Immature natural killer cell (primary cell): ENCODE data around the gene HOXD11. TPM values are rescaled to one million over a fixed set of nuclear protein-coding genes. Genes with fewer than 3 reads are reported as not detected.

Experiments used
- DNase-seq, 3 donors: peaks; one replicate each; pipeline ENCODE4 v3.0.0; 2022; ENCODE audit warnings: mixed read lengths in 1 of 3
- H3K27ac Mint-ChIP-seq, 6 donors: one replicate each; pipeline ENCODE4 v1.8.0; 2020; ENCODE audit warnings: mixed read lengths in 6 of 6, mild to moderate bottlenecking in 5 of 6, inconsistent platforms in 4 of 6, moderate library complexity in 3 of 6
- H3K27me3 Mint-ChIP-seq, 3 donors: one replicate each; pipeline ENCODE4 v1.8.0; 2020 to 2021; ENCODE audit warnings: low read depth in 3 of 3, mild to moderate bottlenecking in 3 of 3, mixed read lengths in 3 of 3, moderate library complexity in 3 of 3, inconsistent platforms in 1 of 3
- H3K36me3 Mint-ChIP-seq, 3 donors: one replicate each; pipeline ENCODE4 v1.8.0; 2020; ENCODE audit warnings: mixed read lengths in 3 of 3, inconsistent platforms in 2 of 3, mild to moderate bottlenecking in 2 of 3
- H3K4me1 Mint-ChIP-seq, 2 donors: one replicate each; pipeline ENCODE4 v1.8.0; 2020; ENCODE audit warnings: inconsistent platforms in 2 of 2, mild to moderate bottlenecking in 2 of 2, mixed read lengths in 2 of 2, moderate library complexity in 1 of 2
- H3K4me3 Mint-ChIP-seq, 5 donors: one replicate each; pipeline ENCODE4 v1.8.0; 2020; ENCODE audit warnings: mild to moderate bottlenecking in 5 of 5, mixed read lengths in 5 of 5, inconsistent platforms in 3 of 5, moderate library complexity in 3 of 5
- H3K9me3 Mint-ChIP-seq, 6 donors: one replicate each; pipeline ENCODE4 v1.8.0; 2020; ENCODE audit warnings: mild to moderate bottlenecking in 6 of 6, mixed read lengths in 6 of 6, inconsistent platforms in 4 of 6, moderate library complexity in 3 of 6
- polyA plus RNA-seq, 3 donors: library from polyadenylated mRNA; unstranded; fragments of 300-500 nt; fragmentation: Illumina TruSeq; gene quantifications; one replicate each; pipeline ENCODE4 v1.2.3, GENCODE V29; 2021

The HOXD11 gene
- polyA plus RNA-seq, 3 donors from 2014 or later, result not detected

- DNase-seq, result no peak
- peak overlapping the region; percentile 33 to 64 (median 50) for H3K4me3 Mint-ChIP-seq
- peak overlapping the region in 3 of 6 donors; percentile 28 to 84 (median 69) for H3K27ac Mint-ChIP-seq
- H3K36me3 Mint-ChIP-seq, result peaks cover 0 to 5% (median 0%) of the 10 kb centered on the region in 3 donors
- peaks cover 32 to 55% of the 10 kb centered on the region in 2 donors for H3K4me1 Mint-ChIP-seq
- H3K9me3 Mint-ChIP-seq, result peaks cover 0 to 10% (median 3%) of the 10 kb centered on the region in 6 donors
- H3K27me3 Mint-ChIP-seq, result peaks cover 57 to 79% (median 78%) of the 10 kb centered on the region in 3 donors
These were observed 21.3 kb downstream of the HOXD11 start for GRCh38 chr2:176128172-176128981.

GRCh38 chr2:176128982-176129796 is 22.1 kb downstream of the HOXD11 start, which contains the start of gene HOXD8:
Gene HOXD8 (plus strand): TSS chr2:176129705. CDS start chr2:176130367, 662 bp downstream.
- Mint-ChIP-seq H3K27me3 (peaks cover 54 to 79% (median 78%) of the 10 kb centered on the region in 3 donors), H3K36me3 (peaks cover 0 to 5% (median 0%) of the 10 kb centered on the region in 3 donors), H3K27ac (peak within 1 kb of the TSS in 2 of 6 donors; percentile 69 to 84), H3K4me3 (peak within 1 kb of the TSS; percentile 67 to 82 (median 71)), H3K4me1 (peaks cover 26 to 50% of the 10 kb centered on the region in 2 donors), H3K9me3 (peaks cover 0 to 15% (median 3%) of the 10 kb centered on the region in 6 donors)
- DNase-seq, result no peak

GRCh38 chr2:176129813-176130146 is 22.7 kb downstream of the HOXD11 start:
- DNase-seq, result no peak
- peaks cover 0 to 5% (median 0%) of the 10 kb centered on the region in 3 donors for H3K36me3 Mint-ChIP-seq
- peak overlapping the region; percentile 27 to 63 (median 43) for H3K4me3 Mint-ChIP-seq
- H3K4me1 Mint-ChIP-seq, result peaks cover 26 to 50% of the 10 kb centered on the region in 2 donors
- peaks cover 0 to 15% (median 3%) of the 10 kb centered on the region in 6 donors for H3K9me3 Mint-ChIP-seq
- peaks cover 56 to 79% (median 74%) of the 10 kb centered on the region in 3 donors for H3K27me3 Mint-ChIP-seq
- no peak overlapping the region for H3K27ac Mint-ChIP-seq

- Mint-ChIP-seq H3K36me3 (peaks cover 0 to 5% (median 0%) of the 10 kb centered on the region in 3 donors), H3K4me3 (peak overlapping the region; percentile 63 to 82 (median 67)), H3K9me3 (peaks cover 0 to 17% (median 4%) of the 10 kb centered on the region in 6 donors), H3K27ac (peak overlapping the region in 1 of 6 donors; percentile 47), H3K4me1 (peaks cover 27 to 52% of the 10 kb centered on the region in 2 donors), H3K27me3 (peaks cover 58 to 79% (median 76%) of the 10 kb centered on the region in 3 donors)
- DNase-seq, result peak; percentile 38 to 52 (median 45)
These were observed 23.3 kb downstream of the HOXD11 start for GRCh38 chr2:176130147-176130956.

GRCh38 chr2:176130957-176131847 is 24.1 kb downstream of the HOXD11 start:
- DNase-seq, result no peak
- Mint-ChIP-seq H3K27me3 (peaks cover 65 to 81% (median 80%) of the 10 kb centered on the region in 3 donors), H3K27ac (peak overlapping the region in 1 of 6 donors; percentile 47), H3K9me3 (peaks cover 0 to 22% (median 6%) of the 10 kb centered on the region in 6 donors), H3K36me3 (peaks cover 0 to 5% (median 0%) of the 10 kb centered on the region in 3 donors), H3K4me3 (peak overlapping the region; percentile 63 to 98 (median 73)), H3K4me1 (peaks cover 33 to 60% of the 10 kb centered on the region in 2 donors)

- Mint-ChIP-seq H3K27ac (peak overlapping the region in 1 of 6 donors; percentile 39), H3K9me3 (peaks cover 0 to 22% (median 5%) of the 10 kb centered on the region in 6 donors), H3K27me3 (peaks cover 64 to 78% (median 77%) of the 10 kb centered on the region in 3 donors), H3K4me1 (peaks cover 33 to 59% of the 10 kb centered on the region in 2 donors), H3K36me3 (peaks cover 0 to 5% (median 0%) of the 10 kb centered on the region in 3 donors), H3K4me3 (peak overlapping the region; percentile 80 to 98 (median 86))
- DNase-seq, result no peak
These were observed 24.7 kb downstream of the HOXD11 start for GRCh38 chr2:176131848-176132158.

GRCh38 chr2:176132205-176133171 is 25.4 kb downstream of the HOXD11 start:
- DNase-seq, result peak in 1 of 3 donors; percentile 32
- Mint-ChIP-seq H3K36me3 (peaks cover 0 to 5% (median 0%) of the 10 kb centered on the region in 3 donors), H3K4me1 (peaks cover 34 to 57% of the 10 kb centered on the region in 2 donors), H3K4me3 (peak overlapping the region; percentile 80 to 98 (median 86)), H3K9me3 (peaks cover 0 to 22% (median 5%) of the 10 kb centered on the region in 6 donors), H3K27ac (peak overlapping the region in 1 of 6 donors; percentile 39), H3K27me3 (peaks cover 65 to 77% (median 74%) of the 10 kb centered on the region in 3 donors)

- Mint-ChIP-seq H3K4me1 (peaks cover 30 to 53% of the 10 kb centered on the region in 2 donors), H3K27ac (no peak overlapping the region), H3K36me3 (peaks cover 0 to 5% (median 1%) of the 10 kb centered on the region in 3 donors), H3K4me3 (peak overlapping the region in 1 of 5 donors; percentile 8), H3K27me3 (peaks cover 67 to 77% (median 68%) of the 10 kb centered on the region in 3 donors), H3K9me3 (peaks cover 2 to 24% (median 6%) of the 10 kb centered on the region in 6 donors)
- no peak for DNase-seq
These were observed 26.3 kb downstream of the HOXD11 start for GRCh38 chr2:176133389-176133788.

- Mint-ChIP-seq H3K4me3 (no peak overlapping the region), H3K27ac (no peak overlapping the region), H3K9me3 (peaks cover 5 to 30% (median 8%) of the 10 kb centered on the region in 6 donors), H3K36me3 (peaks cover 0 to 5% (median 3%) of the 10 kb centered on the region in 3 donors), H3K27me3 (peaks cover 67 to 76% (median 70%) of the 10 kb centered on the region in 3 donors), H3K4me1 (peaks cover 30 to 53% of the 10 kb centered on the region in 2 donors)
- DNase-seq, result no peak
These were observed 27.0 kb downstream of the HOXD11 start for GRCh38 chr2:176134035-176134434.

- Mint-ChIP-seq H3K27ac (no peak overlapping the region), H3K9me3 (peaks cover 7 to 40% (median 10%) of the 10 kb centered on the region in 6 donors), H3K4me1 (peaks cover 32 to 54% of the 10 kb centered on the region in 2 donors), H3K36me3 (peaks cover 0 to 5% (median 3%) of the 10 kb centered on the region in 3 donors), H3K4me3 (no peak overlapping the region), H3K27me3 (peaks cover 69 to 78% (median 72%) of the 10 kb centered on the region in 3 donors)
- no peak for DNase-seq
These were observed 28.0 kb downstream of the HOXD11 start for GRCh38 chr2:176135035-176135440.
